Immature natural killer cell (primary cell): Measurements from ENCODE around the gene KRTAP2-3. TPM values are rescaled to one million over a fixed set of nuclear protein-coding genes. Genes with fewer than 3 reads are reported as not detected.
"Not testable (repeated sequence)": the region's sequence is repeated elsewhere in the genome, so short reads cannot be mapped to it uniquely, and the experiment has no call there.

Source experiments
- DNase-seq, 3 donors: peaks; one replicate each; pipeline ENCODE4 v3.0.0; 2022; ENCODE audit warnings: mixed read lengths in 1 of 3
- H3K27ac Mint-ChIP-seq, 6 donors: one replicate each; pipeline ENCODE4 v1.8.0; 2020; ENCODE audit warnings: mixed read lengths in 6 of 6, mild to moderate bottlenecking in 5 of 6, inconsistent platforms in 4 of 6, moderate library complexity in 3 of 6
- H3K27me3 Mint-ChIP-seq, 3 donors: one replicate each; pipeline ENCODE4 v1.8.0; 2020 to 2021; ENCODE audit warnings: low read depth in 3 of 3, mild to moderate bottlenecking in 3 of 3, mixed read lengths in 3 of 3, moderate library complexity in 3 of 3, inconsistent platforms in 1 of 3
- H3K36me3 Mint-ChIP-seq, 3 donors: one replicate each; pipeline ENCODE4 v1.8.0; 2020; ENCODE audit warnings: mixed read lengths in 3 of 3, inconsistent platforms in 2 of 3, mild to moderate bottlenecking in 2 of 3
- H3K4me1 Mint-ChIP-seq, 2 donors: one replicate each; pipeline ENCODE4 v1.8.0; 2020; ENCODE audit warnings: inconsistent platforms in 2 of 2, mild to moderate bottlenecking in 2 of 2, mixed read lengths in 2 of 2, moderate library complexity in 1 of 2
- H3K4me3 Mint-ChIP-seq, 5 donors: one replicate each; pipeline ENCODE4 v1.8.0; 2020; ENCODE audit warnings: mild to moderate bottlenecking in 5 of 5, mixed read lengths in 5 of 5, inconsistent platforms in 3 of 5, moderate library complexity in 3 of 5
- H3K9me3 Mint-ChIP-seq, 6 donors: one replicate each; pipeline ENCODE4 v1.8.0; 2020; ENCODE audit warnings: mild to moderate bottlenecking in 6 of 6, mixed read lengths in 6 of 6, inconsistent platforms in 4 of 6, moderate library complexity in 3 of 6
- polyA plus RNA-seq, 3 donors: library from polyadenylated mRNA; unstranded; fragments of 300-500 nt; fragmentation: Illumina TruSeq; gene quantifications; one replicate each; pipeline ENCODE4 v1.2.3, GENCODE V29; 2021

The KRTAP2-3 gene
- polyA plus RNA-seq, 3 donors from 2014 or later, result not detected

DNA sequence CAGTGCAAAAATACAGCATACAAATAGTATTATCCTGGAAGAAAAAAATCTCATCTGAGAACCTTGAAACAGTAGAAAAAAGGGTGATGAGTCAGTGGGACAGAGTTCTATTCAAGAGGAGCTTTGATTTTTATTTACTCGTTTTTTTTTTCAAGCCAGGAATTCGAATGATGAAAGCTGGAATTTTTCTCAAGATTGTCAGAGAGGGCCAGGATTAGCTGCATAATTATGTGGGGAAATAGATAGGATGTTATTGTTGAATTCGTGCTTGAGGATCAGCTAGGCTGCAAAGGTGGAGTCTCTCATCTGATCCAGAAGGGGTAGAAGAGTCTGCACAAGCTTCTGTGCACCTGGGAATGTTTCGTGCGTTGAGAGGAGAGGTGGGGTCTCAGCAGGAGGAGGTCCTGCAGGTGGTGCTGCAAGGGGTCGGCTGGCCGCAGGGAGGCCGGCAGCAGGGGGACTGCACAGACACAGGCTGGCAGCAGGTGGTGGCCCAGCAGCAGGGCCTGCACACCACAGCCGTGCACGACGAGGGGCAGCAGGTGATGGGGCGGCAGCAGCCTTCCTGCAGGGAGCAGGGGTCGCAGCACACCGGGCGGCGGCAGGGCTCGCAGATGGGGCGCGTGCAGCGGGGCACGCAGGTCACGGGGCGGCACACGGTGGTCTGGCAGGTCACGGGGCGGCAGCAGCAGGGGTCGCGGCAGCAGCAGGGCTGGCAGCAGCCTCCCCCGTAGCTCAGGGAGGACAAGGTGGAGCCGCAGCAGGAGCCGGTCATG, 450 bp downstream of the KRTAP2-3 start:
- H3K36me3 Mint-ChIP-seq, H3K4me3 Mint-ChIP-seq, H3K9me3 Mint-ChIP-seq, H3K4me1 Mint-ChIP-seq, DNase-seq, H3K27ac Mint-ChIP-seq: not testable (repeated sequence)
- peaks cover 2 to 15% (median 4%) of the 10 kb centered on the region in 3 donors for H3K27me3 Mint-ChIP-seq

DNA sequence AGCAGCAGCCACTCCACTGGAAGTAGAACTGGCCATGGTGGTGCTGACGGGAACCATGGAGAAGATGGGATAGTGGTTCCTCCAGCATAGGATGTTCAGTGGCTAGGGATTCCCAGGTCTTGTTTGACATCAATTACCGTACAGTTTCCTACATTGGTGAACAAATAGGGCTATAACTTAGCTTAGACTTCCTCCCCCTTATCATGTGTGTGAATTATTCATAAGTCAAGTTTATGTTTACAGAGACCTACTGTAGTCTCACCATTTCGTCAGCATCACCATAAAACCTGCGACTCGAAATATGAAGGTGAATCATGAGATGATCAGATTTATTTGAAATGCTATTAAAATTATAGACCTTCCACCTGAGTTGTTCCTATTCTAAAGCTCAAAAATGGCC, 1.2 kb downstream of the KRTAP2-3 start:
- Mint-ChIP-seq H3K36me3 (no peaks in the 10 kb centered on the region), H3K27ac (no peak overlapping the region), H3K4me3 (no peak overlapping the region), H3K4me1 (no peaks in the 10 kb centered on the region), H3K9me3 (peaks cover 0 to 3% (median 0%) of the 10 kb centered on the region in 6 donors), H3K27me3 (peaks cover 2 to 17% (median 2%) of the 10 kb centered on the region in 3 donors)
- DNase-seq, result no peak

DNA sequence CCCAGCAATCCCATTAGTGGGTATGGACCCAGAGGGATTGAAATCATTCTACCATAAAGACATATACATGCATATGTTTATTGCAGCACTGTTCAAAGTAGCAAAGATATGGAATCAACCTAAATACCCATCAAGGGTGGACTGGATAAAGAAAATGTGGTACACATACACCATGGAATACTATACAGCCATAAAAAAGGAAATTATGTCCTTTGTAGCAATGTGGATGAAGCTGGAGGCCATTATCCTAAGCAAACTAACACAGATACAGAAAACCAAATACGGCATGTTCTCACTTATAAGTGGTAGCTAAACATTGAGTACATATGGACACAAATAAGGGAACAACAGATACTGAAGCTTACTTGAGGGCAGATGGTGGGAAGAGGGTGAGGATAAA, 2.4 kb downstream of the KRTAP2-3 start:
- Mint-ChIP-seq H3K9me3 (peaks cover 0 to 3% (median 0%) of the 10 kb centered on the region in 6 donors), H3K27me3 (peaks cover 2 to 12% (median 2%) of the 10 kb centered on the region in 3 donors), H3K36me3 (no peaks in the 10 kb centered on the region), H3K27ac (no peak overlapping the region), H3K4me1 (no peaks in the 10 kb centered on the region), H3K4me3 (no peak overlapping the region)
- DNase-seq, result no peak

DNA sequence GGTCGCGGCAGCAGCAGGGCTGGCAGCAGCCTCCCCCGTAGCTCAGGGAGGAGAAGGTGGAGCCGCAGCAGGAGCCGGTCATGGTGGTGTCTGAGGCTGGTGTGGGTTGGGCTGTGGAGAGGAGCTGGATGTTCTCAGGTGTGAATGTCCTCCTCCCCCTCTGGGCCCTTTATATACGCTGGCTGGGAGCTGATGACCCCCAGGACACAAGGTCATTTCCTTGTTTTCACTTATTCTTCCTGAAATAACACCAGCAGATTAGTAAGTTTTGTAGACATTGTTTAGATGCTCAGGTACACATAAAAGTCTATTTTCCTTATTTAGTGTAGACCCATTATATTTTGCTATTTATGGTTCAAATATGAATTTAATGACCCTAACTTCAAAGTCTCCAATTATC, 4.8 kb downstream of the KRTAP2-3 start, which contains the start of gene KRTAP2-2:
Gene KRTAP2-2 (minus strand): TSS at position 101 of the 400 bp plus-strand sequence. CDS start 19 bp downstream, at position 82.
- not testable (repeated sequence) for H3K4me3 Mint-ChIP-seq, H3K9me3 Mint-ChIP-seq, H3K27me3 Mint-ChIP-seq, H3K36me3 Mint-ChIP-seq, H3K27ac Mint-ChIP-seq, H3K4me1 Mint-ChIP-seq, DNase-seq

DNA sequence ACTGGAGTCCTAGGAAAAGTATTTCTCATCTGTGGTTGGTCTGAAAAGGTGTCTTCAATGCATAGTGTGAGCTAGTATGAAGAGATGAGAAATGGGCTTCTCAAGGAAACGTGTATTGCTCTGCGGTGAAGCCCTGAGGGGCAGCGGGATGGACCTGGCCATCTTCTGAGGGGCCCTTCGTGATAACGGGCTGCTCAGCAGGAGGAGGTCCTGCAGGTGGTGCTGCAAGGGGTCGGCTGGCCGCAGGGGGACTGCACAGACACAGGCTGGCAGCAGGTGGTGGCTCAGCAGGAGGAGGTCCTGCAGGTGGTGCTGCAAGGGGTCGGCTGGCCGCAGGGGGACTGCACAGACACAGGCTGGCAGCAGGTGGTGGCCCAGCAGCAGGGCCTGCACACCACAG, 5.4 kb downstream of the KRTAP2-3 start:
- not testable (repeated sequence) for H3K4me1 Mint-ChIP-seq, H3K9me3 Mint-ChIP-seq, DNase-seq, H3K27me3 Mint-ChIP-seq, H3K4me3 Mint-ChIP-seq, H3K36me3 Mint-ChIP-seq, H3K27ac Mint-ChIP-seq

DNA sequence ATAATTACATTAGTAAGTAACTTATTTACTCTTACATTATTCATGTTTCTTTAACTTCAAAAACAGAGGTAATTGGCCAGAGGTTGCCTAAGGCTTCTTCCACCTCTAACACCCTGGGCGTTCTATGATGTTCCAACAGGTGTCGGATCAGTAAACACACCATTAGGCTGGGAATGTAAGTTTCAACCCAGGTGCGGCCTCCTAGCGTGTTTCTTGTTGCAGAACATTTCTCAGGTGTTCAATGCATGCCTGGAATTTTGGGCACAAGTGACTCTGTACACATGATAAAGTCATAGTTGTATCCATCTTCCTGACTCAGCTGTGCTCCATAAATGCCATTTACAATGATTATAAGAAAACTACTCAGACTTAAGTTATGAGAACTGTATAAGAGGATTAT, 5.9 kb downstream of the KRTAP2-3 start:
- Mint-ChIP-seq H3K27me3 (peaks cover 0 to 5% (median 4%) of the 10 kb centered on the region in 3 donors), H3K4me1 (peaks cover under 1 to 2% of the 10 kb centered on the region in 2 donors), H3K36me3 (no peaks in the 10 kb centered on the region), H3K9me3 (no peaks in the 10 kb centered on the region), H3K4me3 (no peak overlapping the region), H3K27ac (no peak overlapping the region)
- DNase-seq, result no peak

DNA sequence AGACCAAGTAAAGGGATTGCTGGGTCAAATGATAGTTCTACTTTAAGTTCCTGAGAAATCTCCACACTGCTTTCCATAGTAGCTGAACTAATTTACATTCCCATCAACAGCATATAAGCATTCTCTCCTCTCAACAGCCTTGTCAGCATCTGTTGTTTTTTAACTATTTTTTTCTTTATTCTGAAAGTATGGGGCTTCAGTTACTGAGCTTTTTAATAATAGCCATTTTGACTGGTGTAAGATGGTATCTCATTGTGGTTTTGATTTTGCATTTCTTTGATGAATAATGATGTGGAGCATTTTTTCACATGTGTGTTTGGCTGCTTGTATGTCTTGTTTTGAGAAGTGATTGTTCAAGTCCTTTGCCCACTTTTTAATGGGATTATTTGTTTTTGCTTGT, 7.3 kb downstream of the KRTAP2-3 start:
- Mint-ChIP-seq H3K36me3 (no peaks in the 10 kb centered on the region), H3K27me3 (peaks cover 5 to 7% (median 5%) of the 10 kb centered on the region in 3 donors), H3K4me3 (no peak overlapping the region), H3K27ac (no peak overlapping the region), H3K9me3 (no peaks in the 10 kb centered on the region), H3K4me1 (peaks cover 4 to 6% of the 10 kb centered on the region in 2 donors)
- no peak for DNase-seq

DNA sequence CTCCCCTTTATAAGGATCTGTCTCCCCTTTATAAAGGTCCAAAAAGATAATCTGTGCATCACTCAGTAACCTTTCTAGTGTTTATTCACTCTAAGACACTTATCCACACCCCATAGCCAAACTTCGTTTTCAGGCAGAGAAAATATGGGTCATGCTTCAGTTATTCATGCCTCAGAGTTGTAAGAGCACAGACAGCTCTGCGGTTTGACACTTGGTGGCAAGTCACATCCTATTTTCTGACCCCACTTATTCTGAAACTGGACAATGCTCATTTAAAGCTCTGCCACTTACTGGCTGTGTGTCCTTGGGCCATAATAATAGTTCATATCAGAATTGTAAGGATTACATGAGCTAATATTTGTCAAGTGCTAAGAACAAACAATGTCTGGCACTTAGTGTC, 10.8 kb downstream of the KRTAP2-3 start:
- H3K27ac Mint-ChIP-seq, result no peak overlapping the region
- DNase-seq, result no peak
- peaks cover 6 to 10% of the 10 kb centered on the region in 2 donors for H3K4me1 Mint-ChIP-seq
- H3K9me3 Mint-ChIP-seq, result no peaks in the 10 kb centered on the region
- H3K36me3 Mint-ChIP-seq, result no peaks in the 10 kb centered on the region
- peaks cover 5 to 8% (median 8%) of the 10 kb centered on the region in 3 donors for H3K27me3 Mint-ChIP-seq
- no peak overlapping the region for H3K4me3 Mint-ChIP-seq

DNA sequence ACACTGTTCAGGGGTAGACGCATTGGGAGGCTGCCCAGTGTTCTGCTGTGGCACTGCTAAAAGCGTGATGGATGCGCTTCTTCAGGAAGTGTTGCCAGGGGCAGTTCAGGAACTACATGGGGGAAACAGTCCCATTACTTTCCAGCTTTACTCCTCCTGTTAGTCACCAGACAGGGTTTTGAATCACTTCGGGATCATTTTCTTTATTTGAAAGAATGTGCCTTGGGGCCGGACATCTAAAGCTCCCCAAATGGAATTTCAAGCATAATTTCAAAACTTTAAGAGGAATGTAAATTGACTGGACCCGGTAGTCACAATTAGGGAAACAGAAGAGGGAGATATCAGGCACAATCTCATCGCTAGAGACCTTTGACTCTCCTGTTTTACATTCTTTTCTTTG, 11.5 kb downstream of the KRTAP2-3 start:
- Mint-ChIP-seq H3K36me3 (no peaks in the 10 kb centered on the region), H3K4me1 (peaks cover 7 to 14% of the 10 kb centered on the region in 2 donors), H3K4me3 (no peak overlapping the region), H3K27me3 (peaks cover 7 to 8% (median 8%) of the 10 kb centered on the region in 3 donors), H3K9me3 (no peaks in the 10 kb centered on the region), H3K27ac (no peak overlapping the region)
- DNase-seq, result no peak

DNA sequence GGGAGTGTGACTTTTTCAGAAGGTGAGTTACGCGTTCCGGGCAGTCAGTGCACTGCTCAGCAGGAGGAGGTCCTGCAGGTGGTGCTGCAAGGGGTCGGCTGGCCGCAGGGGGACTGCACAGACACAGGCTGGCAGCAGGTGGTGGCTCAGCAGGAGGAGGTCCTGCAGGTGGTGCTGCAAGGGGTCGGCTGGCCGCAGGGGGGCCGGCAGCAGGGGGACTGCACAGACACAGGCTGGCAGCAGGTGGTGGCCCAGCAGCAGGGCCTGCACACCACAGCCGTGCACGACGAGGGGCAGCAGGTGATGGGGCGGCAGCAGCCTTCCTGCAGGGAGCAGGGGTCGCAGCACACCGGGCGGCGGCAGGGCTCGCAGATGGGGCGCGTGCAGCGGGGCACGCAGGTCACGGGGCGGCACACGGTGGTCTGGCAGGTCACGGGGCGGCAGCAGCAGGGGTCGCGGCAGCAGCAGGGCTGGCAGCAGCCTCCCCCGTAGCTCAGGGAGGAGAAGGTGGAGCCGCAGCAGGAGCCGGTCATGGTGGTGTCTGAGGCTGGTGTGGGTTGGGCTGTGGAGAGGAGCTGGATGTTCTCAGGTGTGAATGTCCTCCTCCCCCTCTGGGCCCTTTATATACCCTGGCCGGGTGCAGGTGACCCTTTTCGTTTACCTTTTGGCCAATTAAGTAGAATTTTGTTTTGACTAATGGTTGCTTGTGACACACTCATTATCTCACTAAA, 13.0 kb downstream of the KRTAP2-3 start, which contains the start of gene KRTAP2-1:
Gene KRTAP2-1 (minus strand): TSS at position 582 of the 731 bp plus-strand sequence. CDS start 49 bp downstream, at position 533.
- not testable (repeated sequence) for H3K27me3 Mint-ChIP-seq, H3K9me3 Mint-ChIP-seq, DNase-seq, H3K27ac Mint-ChIP-seq, H3K4me3 Mint-ChIP-seq, H3K36me3 Mint-ChIP-seq
- H3K4me1 Mint-ChIP-seq, result peaks cover 7 to 14% of the 10 kb centered on the region in 2 donors

DNA sequence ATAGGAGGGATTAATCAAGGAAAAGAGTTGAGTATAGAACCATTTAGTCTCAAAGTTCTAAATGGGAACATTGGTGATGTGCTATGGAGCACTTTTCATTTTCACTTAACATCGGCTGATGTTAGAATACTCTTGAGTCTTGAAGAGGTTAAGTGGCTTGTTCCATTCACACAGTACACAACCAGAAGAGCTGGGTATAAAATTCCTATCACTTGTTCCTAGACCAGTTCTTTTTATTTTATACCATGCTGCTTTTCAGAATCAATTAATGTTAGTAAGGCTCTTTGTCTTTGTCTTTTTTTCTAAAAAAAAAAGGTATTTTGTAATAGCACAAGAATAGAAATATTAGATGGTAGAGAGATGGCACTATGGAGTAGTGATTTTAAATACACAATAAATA, 17.0 kb downstream of the KRTAP2-3 start:
- no peaks in the 10 kb centered on the region for H3K36me3 Mint-ChIP-seq
- peaks cover 0 to 3% (median 0%) of the 10 kb centered on the region in 6 donors for H3K9me3 Mint-ChIP-seq
- no peak for DNase-seq
- H3K4me1 Mint-ChIP-seq, result peaks cover 3 to 8% of the 10 kb centered on the region in 2 donors
- H3K27me3 Mint-ChIP-seq, result peaks cover 3 to 7% (median 6%) of the 10 kb centered on the region in 3 donors
- H3K4me3 Mint-ChIP-seq, result no peak overlapping the region
- H3K27ac Mint-ChIP-seq, result no peak overlapping the region

DNA sequence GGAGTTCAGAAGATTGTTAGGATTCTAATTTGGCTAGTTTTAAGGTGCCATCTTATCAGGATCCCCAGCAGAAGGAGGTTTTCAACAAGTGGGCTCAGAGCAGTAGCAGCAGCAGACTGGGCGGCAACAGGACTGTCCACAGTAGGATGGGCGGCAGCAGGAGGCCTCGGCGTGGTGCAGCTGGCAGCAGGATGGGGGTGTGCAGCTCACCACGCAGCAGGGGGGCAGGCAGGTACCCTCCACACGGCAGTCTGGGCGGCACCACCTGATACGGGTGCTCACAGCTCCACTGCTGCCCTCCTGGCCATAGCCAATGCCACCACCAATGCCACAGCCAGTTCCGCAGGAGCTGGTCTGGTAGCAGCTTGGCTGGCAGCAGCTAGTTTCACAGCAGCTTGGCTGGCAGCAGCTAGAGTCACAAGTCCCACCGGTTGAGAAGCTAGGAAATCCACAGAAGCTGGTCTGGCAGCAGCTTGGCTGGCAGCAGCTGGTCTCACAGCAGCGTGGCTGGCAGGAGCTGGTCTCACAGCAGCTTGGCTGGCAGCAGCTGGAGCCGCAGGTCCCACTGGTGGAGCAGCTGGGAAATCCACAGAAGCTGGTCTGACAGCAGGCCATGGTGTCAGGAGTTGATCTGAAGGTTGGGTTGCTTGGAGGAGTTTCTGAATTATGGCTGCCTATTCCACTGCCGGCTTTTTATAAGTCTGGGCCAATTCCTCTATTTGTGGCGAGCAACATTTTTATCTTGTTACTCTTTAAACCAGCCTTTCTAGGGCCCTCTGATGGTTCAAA, 18.9 kb downstream of the KRTAP2-3 start, which contains the start of gene KRTAP1-1:
Gene KRTAP1-1 (minus strand): TSS at position 668 of the 789 bp plus-strand sequence. CDS start 53 bp downstream, at position 615.
- H3K36me3 Mint-ChIP-seq, DNase-seq, H3K27me3 Mint-ChIP-seq, H3K4me3 Mint-ChIP-seq, H3K27ac Mint-ChIP-seq, H3K4me1 Mint-ChIP-seq, H3K9me3 Mint-ChIP-seq: not testable (repeated sequence)

DNA sequence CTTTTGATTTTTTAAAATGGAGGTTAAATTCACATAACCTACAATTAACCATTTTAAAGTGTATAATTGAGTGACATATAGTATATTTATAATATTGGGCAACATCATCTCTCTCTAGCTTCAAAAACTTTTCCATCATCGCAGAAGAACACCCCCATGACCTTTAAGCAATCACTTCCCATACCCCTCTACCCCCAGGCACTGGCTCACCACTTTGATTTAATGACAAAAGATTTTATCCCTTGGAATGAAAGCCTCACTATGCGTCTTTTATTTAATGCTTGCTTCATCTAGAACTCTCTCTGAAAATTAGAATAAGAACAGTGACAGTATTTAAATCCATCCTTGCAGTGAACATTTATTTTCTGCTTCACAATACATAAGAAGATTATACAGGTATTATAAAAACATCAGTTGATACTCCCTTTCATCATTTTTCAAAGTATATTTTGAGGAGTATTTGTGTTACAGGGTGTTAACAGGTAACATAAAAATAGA, 22.0 kb downstream of the KRTAP2-3 start:
- H3K4me3 Mint-ChIP-seq, result no peak overlapping the region
- no peak for DNase-seq

More for the DNA sequence above, 22.0 kb downstream of the KRTAP2-3 start:
- no peaks in the 10 kb centered on the region for H3K36me3 Mint-ChIP-seq
- peaks cover 0 to 3% (median 0%) of the 10 kb centered on the region in 6 donors for H3K9me3 Mint-ChIP-seq
- H3K27ac Mint-ChIP-seq, result no peak overlapping the region
- peaks cover 0 to 7% (median 4%) of the 10 kb centered on the region in 3 donors for H3K27me3 Mint-ChIP-seq
- H3K4me1 Mint-ChIP-seq, result no peaks in the 10 kb centered on the region
